MM.1S (cell line): ENCODE results near the gene SLC35B1.

Source experiments
- CTCF ChIP-seq: fragments of 300-600 bp; sonication (generic); IDR thresholded peaks from 2 replicates; pipeline ENCODE4 v1.5.1; 2016; ENCODE audit warnings: antibody characterized with exemption, low read length, mixed read lengths
- EZH2 ChIP-seq: fragments of 300-600 bp; sonication (generic); optimal IDR thresholded peaks from 2 replicates; pipeline ENCODE3; 2017; ENCODE audit warnings: low read depth, mild to moderate bottlenecking, antibody characterized with exemption, low read length, mixed read lengths

- TF ChIP-seq CTCF (no peak), EZH2 (no peak)
Measured at GRCh38 chr17:49738456-49739163, 30.8 kb upstream of the SLC35B1 start.
